Ovary (tissue), 3 donors: Measurements from ENCODE around the gene LDLRAD2.

Experiments
- CTCF ChIP-seq, 3 donors: fragments of 450-650 bp in 2 of 3; fragments of 200-600 bp in 1 of 3; IDR thresholded peaks; one replicate each; pipeline versions ENCODE4 v1.5.1 to v1.8.0; 2016 to 2022; ENCODE audit warnings: antibody characterized with exemption in 3 of 3, mild to moderate bottlenecking in 1 of 3
- POLR2A ChIP-seq: fragments of 450-650 bp; IDR thresholded peaks from one replicate; pipeline ENCODE4 v1.6.1; 2017; ENCODE audit warnings: antibody characterized with exemption, mild to moderate bottlenecking, moderate library complexity
- donor health status: DM: no; HTN: no; CAD: no.

- no peak for TF ChIP-seq CTCF (IDR thresholded peaks at IDR 0.05)
- TF ChIP-seq POLR2A: no peak
Observed at GRCh38 chr1:21864730-21865129, 52.7 kb downstream of the LDLRAD2 start.
